SKM-1 treated with dmso at 0.1 percent for 144 hours (cell line): ENCODE measurements around the gene ADGRG7.

ENCODE experiments used
- DNase-seq: peaks from one replicate; lab custom pipeline; 2025; ENCODE audit not compliant: unreplicated experiment; lab: John Stamatoyannopoulos, UW

ADGRG7 gene

GRCh38 chr3:100732435-100732834 is 123.0 kb downstream of the ADGRG7 start:
- DNase-seq: no peak

GRCh38 chr3:100737334-100737733 is 127.9 kb downstream of the ADGRG7 start:
- DNase-seq: no peak

GRCh38 chr3:100740207-100740606 is 130.8 kb downstream of the ADGRG7 start:
- no peak for DNase-seq

GRCh38 chr3:100743535-100743934 is 134.1 kb downstream of the ADGRG7 start:
- DNase-seq: no peak

GRCh38 chr3:100744671-100745070 is 135.3 kb downstream of the ADGRG7 start:
- DNase-seq: no peak
